GM18498 (cell line): ENCODE measurements around the gene SLC27A2.

Experiments used
- ATAC-seq: cut with Tn5 transposase; IDR thresholded peaks from one replicate; pipeline ENCODE4 v1.9.1; 2021; ENCODE audit warnings: mild to moderate bottlenecking, moderate library complexity; ENCODE audit not compliant: unreplicated experiment

Gene SLC27A2

GRCh38 chr15:50261981-50262380 is 80.0 kb downstream of the SLC27A2 start:
- ATAC-seq: no peak

- no peak for ATAC-seq
These were observed 80.5 kb downstream of the SLC27A2 start for GRCh38 chr15:50262533-50262932.

- no peak for ATAC-seq
These were observed 83.6 kb downstream of the SLC27A2 start, which contains the start of gene HDC for GRCh38 chr15:50265620-50266019. Gene HDC (minus strand): TSS chr15:50265726. CDS start chr15:50265623, 103 bp downstream.

GRCh38 chr15:50267577-50267976 is 85.6 kb downstream of the SLC27A2 start:
- no peak for ATAC-seq

- ATAC-seq: no peak
These were observed 93.1 kb downstream of the SLC27A2 start for GRCh38 chr15:50275091-50275490.

GRCh38 chr15:50275908-50276307 is 93.9 kb downstream of the SLC27A2 start:
- ATAC-seq: no peak

GRCh38 chr15:50277370-50277769 is 95.4 kb downstream of the SLC27A2 start:
- no peak for ATAC-seq

GRCh38 chr15:50278496-50278895 is 96.5 kb downstream of the SLC27A2 start:
- no peak for ATAC-seq

GRCh38 chr15:50280271-50280670 is 98.3 kb downstream of the SLC27A2 start:
- no peak for ATAC-seq

- ATAC-seq: no peak
These were observed 99.4 kb downstream of the SLC27A2 start for GRCh38 chr15:50281427-50281826.
